GM23338 (cell line): ENCODE data around the gene S100A12. TPM values are rescaled to one million over a fixed set of nuclear protein-coding genes. Genes with fewer than 3 reads are reported as not detected.

Experiments used
- ATAC-seq: fragments of 200-7000 bp; cut with Tn5 transposase; 3 replicates; pipeline ENCODE4 v1.9.1; 2020
- DNase-seq: peaks from one replicate; pipeline ENCODE4 v3.0.0-alpha.2; 2015; ENCODE audit warnings: low spot score
- H2AFZ ChIP-seq: fragments of 200-600 bp; sonication (generic); 2 replicates; pipeline ENCODE4 v1.8.0; 2016; ENCODE audit warnings: antibody characterized with exemption, mild to moderate bottlenecking, moderate library complexity
- H3F3A ChIP-seq: fragments of 200-600 bp; sonication (generic); replicated peaks from 2 replicates; pipeline ENCODE4 v1.8.0; 2017; ENCODE audit warnings: antibody characterized with exemption, mixed run types, low read depth
- H3K27ac ChIP-seq: fragments of 200-600 bp; sonication (generic); 2 replicates; pipeline ENCODE4 v1.6.1; 2016; ENCODE audit warnings: low read depth
- H3K27me3 ChIP-seq: fragments of 200-600 bp; sonication (generic); 2 replicates; pipeline ENCODE4 v1.8.0; 2016; ENCODE audit warnings: mild to moderate bottlenecking, mixed run types, moderate library complexity; ENCODE audit not compliant: insufficient read depth
- H3K36me3 ChIP-seq: fragments of 200-600 bp; sonication (generic); 2 replicates; pipeline ENCODE4 v1.8.0; 2016; ENCODE audit warnings: mild to moderate bottlenecking; ENCODE audit not compliant: insufficient read depth
- H3K4me1 ChIP-seq: fragments of 200-600 bp; sonication (generic); 2 replicates; pipeline ENCODE4 v1.8.0; 2016; ENCODE audit warnings: mild to moderate bottlenecking, moderate library complexity; ENCODE audit not compliant: insufficient read depth
- H3K4me2 ChIP-seq: fragments of 200-600 bp; sonication (generic); 2 replicates; pipeline ENCODE4 v1.7.1; 2017; ENCODE audit warnings: mixed run types
- H3K4me3 ChIP-seq: fragments of 200-600 bp; sonication (generic); 2 replicates; pipeline ENCODE4 v1.6.1; 2016; ENCODE audit warnings: mixed run types
- H3K79me2 ChIP-seq: fragments of 200-600 bp; sonication (generic); replicated peaks from 2 replicates; pipeline ENCODE4 v1.8.0; 2017; ENCODE audit warnings: mild to moderate bottlenecking; ENCODE audit not compliant: insufficient read depth
- H3K9me2 ChIP-seq: fragments of 200-600 bp; sonication (generic); 2 replicates; pipeline ENCODE4 v1.8.0; 2017; ENCODE audit not compliant: insufficient read depth
- H4K20me1 ChIP-seq: fragments of 200-600 bp; sonication (generic); replicated peaks from 2 replicates; pipeline ENCODE4 v1.8.0; 2017; ENCODE audit warnings: mild to moderate bottlenecking; ENCODE audit not compliant: insufficient read depth
- H3K27ac Mint-ChIP-seq: 2 replicates; pipeline ENCODE4 v1.8.0; 2020; ENCODE audit warnings: inconsistent platforms, mild to moderate bottlenecking, moderate library complexity, mixed read lengths
- H3K27me3 Mint-ChIP-seq: 3 replicates; pipeline ENCODE4 v1.8.0; 2022; ENCODE audit warnings: low read depth, mild to moderate bottlenecking, moderate library complexity, mixed read lengths, inconsistent platforms; ENCODE audit not compliant: insufficient read depth, poor library complexity
- H3K36me3 Mint-ChIP-seq: 3 replicates; pipeline ENCODE4 v1.8.0; 2021; ENCODE audit warnings: low read depth, mild to moderate bottlenecking, inconsistent platforms, moderate library complexity, mixed read lengths
- H3K4me1 Mint-ChIP-seq: 3 replicates; pipeline ENCODE4 v1.8.0; 2020; ENCODE audit warnings: mild to moderate bottlenecking, inconsistent platforms, mixed read lengths
- H3K4me3 Mint-ChIP-seq: 3 replicates; pipeline ENCODE4 v1.8.0; 2021; ENCODE audit warnings: moderate library complexity, mild to moderate bottlenecking, inconsistent platforms, mixed read lengths
- H3K9me3 Mint-ChIP-seq: 3 replicates; pipeline ENCODE4 v1.8.0; 2020; ENCODE audit warnings: moderate library complexity, mild to moderate bottlenecking, inconsistent platforms, mixed read lengths
- CREB1 ChIP-seq: fragments of 250-450 bp; sonication (Bioruptor Pico); IDR thresholded peaks from 2 replicates; pipeline ENCODE4 v1.5.0; 2020; ENCODE audit warnings: low read depth, mild to moderate bottlenecking, moderate library complexity
- EZH2phosphoT487 ChIP-seq: fragments of 200-600 bp; sonication (generic); IDR thresholded peaks from one replicate; pipeline ENCODE4 v1.8.1; 2018; ENCODE audit warnings: antibody characterized with exemption; ENCODE audit not compliant: unreplicated experiment
- POLR2AphosphoS5 ChIP-seq: IDR thresholded peaks from 2 replicates; pipeline ENCODE4 v1.6.1; 2016; ENCODE audit warnings: antibody characterized with exemption, low read depth
- ZNF114 ChIP-seq: fragments of 250-450 bp; sonication (Bioruptor Pico); IDR thresholded peaks from 2 replicates; pipeline ENCODE4 v1.5.0; 2020; ENCODE audit warnings: mild to moderate bottlenecking, moderate library complexity
- polyA plus RNA-seq: library from polyadenylated mRNA; unstranded; fragments of >200 nt; fragmentation: Nextera tagmentation; extraction: Ambion mirVana; gene quantifications from 2 replicates; pipeline ENCODE4 v1.2.1, GENCODE V29; 2016
- total RNA-seq: library from RNA; depleted of rRNA; stranded (reverse); fragments of >200 nt; shearing (Covaris generic); gene quantifications from 2 replicates; pipeline ENCODE4 v1.2.3, GENCODE V29; 2014
- TF ChIP-seq, protein P1 (sequence below): fragments of 250-450 bp; sonication (Bioruptor Pico); IDR thresholded peaks from 2 replicates; pipeline ENCODE4 v1.5.0; 2020; ENCODE audit warnings: mild to moderate bottlenecking, moderate library complexity

Gene S100A12
- total and polyA plus RNA-seq, 2 experiments from 2014 or later, result not detected

DNA sequence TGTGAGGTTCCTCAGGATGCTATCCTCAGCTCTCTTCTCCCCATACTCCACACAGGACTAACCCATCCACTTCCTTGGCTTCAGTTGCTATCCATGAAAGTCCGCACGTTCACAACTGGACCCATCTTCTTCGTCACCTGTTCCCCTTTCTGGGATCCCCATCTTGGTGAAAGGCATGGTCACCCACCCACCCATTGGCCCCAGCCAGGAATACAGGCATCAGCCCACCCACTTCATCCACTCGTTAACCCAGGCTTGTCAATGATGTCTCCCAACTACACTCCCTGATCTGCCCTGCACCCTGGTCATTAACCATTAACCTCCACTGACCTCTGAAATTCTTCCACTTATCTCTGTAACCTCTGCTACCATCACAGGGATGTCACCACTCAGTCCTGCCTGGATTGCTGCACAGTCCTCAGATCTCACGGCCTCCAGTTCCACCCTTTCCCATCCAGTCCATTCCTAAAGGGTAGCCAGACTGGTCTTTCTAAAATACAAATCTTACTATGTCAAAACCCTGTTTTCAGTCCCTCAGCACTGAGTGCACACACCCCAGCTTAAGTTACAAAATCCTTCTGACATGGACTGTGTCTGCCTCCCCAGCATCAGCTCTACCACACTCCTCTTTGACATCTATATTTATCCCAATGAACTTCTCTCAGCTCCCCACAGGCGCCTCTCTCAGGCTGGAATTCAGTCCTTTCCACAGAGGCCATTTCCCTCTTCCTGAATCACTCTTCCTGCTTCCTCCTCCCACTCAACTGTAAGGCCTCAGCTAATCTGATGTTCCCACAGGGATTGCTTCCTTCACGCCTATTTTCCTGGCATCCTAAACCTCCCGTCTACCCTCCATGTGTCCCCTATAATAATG is 37.2 kb downstream of the S100A12 start (continued):
- TF ChIP-seq, protein P1, sequence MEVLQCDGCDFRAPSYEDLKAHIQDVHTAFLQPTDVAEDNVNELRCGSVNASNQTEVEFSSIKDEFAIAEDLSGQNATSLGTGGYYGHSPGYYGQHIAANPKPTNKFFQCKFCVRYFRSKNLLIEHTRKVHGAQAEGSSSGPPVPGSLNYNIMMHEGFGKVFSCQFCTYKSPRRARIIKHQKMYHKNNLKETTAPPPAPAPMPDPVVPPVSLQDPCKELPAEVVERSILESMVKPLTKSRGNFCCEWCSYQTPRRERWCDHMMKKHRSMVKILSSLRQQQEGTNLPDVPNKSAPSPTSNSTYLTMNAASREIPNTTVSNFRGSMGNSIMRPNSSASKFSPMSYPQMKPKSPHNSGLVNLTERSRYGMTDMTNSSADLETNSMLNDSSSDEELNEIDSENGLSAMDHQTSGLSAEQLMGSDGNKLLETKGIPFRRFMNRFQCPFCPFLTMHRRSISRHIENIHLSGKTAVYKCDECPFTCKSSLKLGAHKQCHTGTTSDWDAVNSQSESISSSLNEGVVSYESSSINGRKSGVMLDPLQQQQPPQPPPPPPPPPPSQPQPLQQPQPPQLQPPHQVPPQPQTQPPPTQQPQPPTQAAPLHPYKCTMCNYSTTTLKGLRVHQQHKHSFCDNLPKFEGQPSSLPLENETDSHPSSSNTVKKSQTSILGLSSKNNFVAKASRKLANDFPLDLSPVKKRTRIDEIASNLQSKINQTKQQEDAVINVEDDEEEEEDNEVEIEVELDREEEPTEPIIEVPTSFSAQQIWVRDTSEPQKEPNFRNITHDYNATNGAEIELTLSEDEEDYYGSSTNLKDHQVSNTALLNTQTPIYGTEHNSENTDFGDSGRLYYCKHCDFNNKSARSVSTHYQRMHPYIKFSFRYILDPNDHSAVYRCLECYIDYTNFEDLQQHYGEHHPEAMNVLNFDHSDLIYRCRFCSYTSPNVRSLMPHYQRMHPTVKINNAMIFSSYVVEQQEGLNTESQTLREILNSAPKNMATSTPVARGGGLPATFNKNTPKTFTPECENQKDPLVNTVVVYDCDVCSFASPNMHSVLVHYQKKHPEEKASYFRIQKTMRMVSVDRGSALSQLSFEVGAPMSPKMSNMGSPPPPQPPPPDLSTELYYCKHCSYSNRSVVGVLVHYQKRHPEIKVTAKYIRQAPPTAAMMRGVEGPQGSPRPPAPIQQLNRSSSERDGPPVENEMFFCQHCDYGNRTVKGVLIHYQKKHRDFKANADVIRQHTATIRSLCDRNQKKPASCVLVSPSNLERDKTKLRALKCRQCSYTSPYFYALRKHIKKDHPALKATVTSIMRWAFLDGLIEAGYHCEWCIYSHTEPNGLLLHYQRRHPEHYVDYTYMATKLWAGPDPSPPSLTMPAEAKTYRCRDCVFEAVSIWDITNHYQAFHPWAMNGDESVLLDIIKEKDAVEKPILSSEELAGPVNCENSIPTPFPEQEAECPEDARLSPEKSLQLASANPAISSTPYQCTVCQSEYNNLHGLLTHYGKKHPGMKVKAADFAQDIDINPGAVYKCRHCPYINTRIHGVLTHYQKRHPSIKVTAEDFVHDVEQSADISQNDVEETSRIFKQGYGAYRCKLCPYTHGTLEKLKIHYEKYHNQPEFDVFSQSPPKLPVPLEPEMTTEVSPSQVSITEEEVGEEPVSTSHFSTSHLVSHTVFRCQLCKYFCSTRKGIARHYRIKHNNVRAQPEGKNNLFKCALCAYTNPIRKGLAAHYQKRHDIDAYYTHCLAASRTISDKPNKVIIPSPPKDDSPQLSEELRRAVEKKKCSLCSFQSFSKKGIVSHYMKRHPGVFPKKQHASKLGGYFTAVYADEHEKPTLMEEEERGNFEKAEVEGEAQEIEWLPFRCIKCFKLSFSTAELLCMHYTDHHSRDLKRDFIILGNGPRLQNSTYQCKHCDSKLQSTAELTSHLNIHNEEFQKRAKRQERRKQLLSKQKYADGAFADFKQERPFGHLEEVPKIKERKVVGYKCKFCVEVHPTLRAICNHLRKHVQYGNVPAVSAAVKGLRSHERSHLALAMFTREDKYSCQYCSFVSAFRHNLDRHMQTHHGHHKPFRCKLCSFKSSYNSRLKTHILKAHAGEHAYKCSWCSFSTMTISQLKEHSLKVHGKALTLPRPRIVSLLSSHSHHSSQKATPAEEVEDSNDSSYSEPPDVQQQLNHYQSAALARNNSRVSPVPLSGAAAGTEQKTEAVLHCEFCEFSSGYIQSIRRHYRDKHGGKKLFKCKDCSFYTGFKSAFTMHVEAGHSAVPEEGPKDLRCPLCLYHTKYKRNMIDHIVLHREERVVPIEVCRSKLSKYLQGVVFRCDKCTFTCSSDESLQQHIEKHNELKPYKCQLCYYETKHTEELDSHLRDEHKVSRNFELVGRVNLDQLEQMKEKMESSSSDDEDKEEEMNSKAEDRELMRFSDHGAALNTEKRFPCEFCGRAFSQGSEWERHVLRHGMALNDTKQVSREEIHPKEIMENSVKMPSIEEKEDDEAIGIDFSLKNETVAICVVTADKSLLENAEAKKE, result no peak
- TF ChIP-seq POLR2AphosphoS5 (no peak), CREB1 (no peak), EZH2phosphoT487 (no peak), ZNF114 (CRISPR knock-in tag) (no peak)

DNA sequence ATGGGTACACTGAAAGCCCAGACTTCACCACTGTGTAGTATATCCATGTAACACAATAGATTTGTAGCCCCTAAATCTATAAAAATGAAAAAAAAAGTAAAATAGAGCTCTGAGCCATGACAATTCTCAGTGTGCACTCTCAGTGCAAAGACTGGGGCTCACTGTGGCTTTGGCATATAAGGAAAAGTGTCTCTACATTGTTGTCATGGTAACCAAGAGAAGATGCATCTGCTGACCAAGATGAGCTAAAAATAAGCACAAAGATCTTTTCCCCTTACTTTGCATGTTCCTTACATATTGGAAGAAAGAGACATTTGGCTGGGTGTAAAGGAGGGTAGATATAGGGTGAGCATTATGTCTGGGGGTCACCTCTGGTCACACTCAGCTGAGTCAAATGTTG is 38.8 kb downstream of the S100A12 start:
- H3K36me3 Mint-ChIP-seq, result no peaks in the 10 kb centered on the region
- TF ChIP-seq EZH2phosphoT487, result no peak
- TF ChIP-seq, protein P1, result no peak

More for the DNA sequence above, 38.8 kb downstream of the S100A12 start:
- Mint-ChIP-seq H3K4me3 (no peak overlapping the region), H3K27ac (no peak overlapping the region), H3K4me1 (no peaks in the 10 kb centered on the region), H3K27me3 (peaks cover 4% of the 10 kb centered on the region), H3K9me3 (peaks cover 4% of the 10 kb centered on the region; the same call in 2 of the 3 replicates)
- Histone ChIP-seq H2AFZ (no peak overlapping the region), H3F3A (no peaks in the 10 kb centered on the region), H3K27me3 (no peaks in the 10 kb centered on the region), H3K36me3 (no peaks in the 10 kb centered on the region), H3K9me2 (peaks cover 15% of the 10 kb centered on the region), H4K20me1 (no peaks in the 10 kb centered on the region), H3K4me3 (no peak overlapping the region), H3K4me2 (no peak overlapping the region), H3K4me1 (no peaks in the 10 kb centered on the region), H3K27ac (no peak overlapping the region), H3K79me2 (no peaks in the 10 kb centered on the region)
- ATAC-seq (no peak), DNase-seq (no peak)
